Ecto neural progenitor cell (in vitro differentiated cells): ENCODE data around the gene ZNF791.
A peak's percentile ranks its signal among the peaks of the same experiment; 100 is the strongest.
"Not testable (repeated sequence)": the region's sequence is repeated elsewhere in the genome, so short reads cannot be mapped to it uniquely, and the experiment has no call there.

ENCODE experiments used
- DNase-seq: peaks from one replicate; pipeline ENCODE4 v3.0.0-alpha.2; 2018; ENCODE audit warnings: low spot score

The ZNF791 gene

GRCh38 chr19:12610540-12611360, at the start of gene ZNF791, which contains the start of gene ZNF490:
ZNF791 (plus strand) TSS chr19:12610920; CDS start chr19:12611080, 160 bp downstream.
ZNF490 (minus strand) TSS chr19:12610813; CDS start chr19:12610680, 133 bp downstream.
- DNase-seq: peak; percentile 96

DNA sequence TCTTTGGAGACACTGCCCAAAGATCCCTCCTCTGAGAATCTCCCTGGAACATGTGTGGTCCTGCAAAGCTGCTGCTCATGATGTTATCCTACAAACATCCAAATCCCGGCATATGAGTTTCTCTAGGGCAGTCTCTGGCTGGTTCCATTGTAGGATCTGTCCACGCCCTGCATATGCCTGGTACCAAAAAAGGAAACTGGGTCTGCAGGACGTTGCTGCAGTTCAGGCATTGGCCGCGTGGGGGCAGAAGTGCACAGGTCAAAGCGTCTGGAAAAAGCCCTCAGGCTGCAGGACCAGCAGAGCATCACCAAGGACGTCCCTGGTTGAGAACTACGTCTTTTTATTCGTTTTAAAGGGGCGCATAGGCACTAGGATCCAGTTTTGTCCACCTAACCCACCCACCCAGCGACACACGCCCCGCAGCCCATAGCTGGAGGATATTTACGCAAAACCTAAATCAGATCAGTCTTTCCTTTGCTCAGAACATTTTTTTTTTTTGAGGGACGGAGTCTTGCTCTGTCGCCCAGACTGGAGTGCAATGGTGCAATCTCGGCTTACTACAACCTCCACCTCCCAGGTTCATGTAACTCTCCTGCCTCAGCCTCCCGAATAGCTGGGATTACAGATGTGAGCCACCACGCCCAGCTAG, 46.6 kb upstream of the ZNF791 start:
- peak; percentile 92 for DNase-seq

- DNase-seq: not testable (repeated sequence)
Observed at GRCh38 chr19:12566380-12566779, 44.3 kb upstream of the ZNF791 start.

- DNase-seq: peak; percentile 1
Observed at GRCh38 chr19:12567951-12568350, 42.8 kb upstream of the ZNF791 start.

DNA sequence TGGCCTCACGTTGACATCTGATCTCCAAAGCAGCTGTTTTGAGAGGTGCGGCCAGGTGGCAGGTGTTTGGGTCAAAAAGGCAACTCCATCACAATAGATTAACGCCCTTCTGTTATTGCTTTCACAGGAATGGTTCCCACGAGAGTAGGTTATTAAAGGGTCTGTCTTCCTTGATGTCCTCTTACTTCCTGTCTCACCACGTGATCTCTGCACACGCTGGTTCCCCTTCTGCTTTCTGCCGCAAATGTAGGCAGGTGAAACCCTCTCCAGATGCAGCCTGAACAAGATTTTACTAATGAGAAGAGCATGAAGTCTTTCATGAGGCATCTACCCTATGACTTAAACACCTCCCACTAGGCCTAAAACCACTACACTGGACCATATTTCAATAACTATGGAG, 36.7 kb upstream of the ZNF791 start:
- peak; percentile 3 for DNase-seq

- no peak for DNase-seq
Observed at GRCh38 chr19:12578641-12579040, 32.1 kb upstream of the ZNF791 start.

GRCh38 chr19:12580180-12580694, 30.5 kb upstream of the ZNF791 start:
- DNase-seq: no peak

DNA sequence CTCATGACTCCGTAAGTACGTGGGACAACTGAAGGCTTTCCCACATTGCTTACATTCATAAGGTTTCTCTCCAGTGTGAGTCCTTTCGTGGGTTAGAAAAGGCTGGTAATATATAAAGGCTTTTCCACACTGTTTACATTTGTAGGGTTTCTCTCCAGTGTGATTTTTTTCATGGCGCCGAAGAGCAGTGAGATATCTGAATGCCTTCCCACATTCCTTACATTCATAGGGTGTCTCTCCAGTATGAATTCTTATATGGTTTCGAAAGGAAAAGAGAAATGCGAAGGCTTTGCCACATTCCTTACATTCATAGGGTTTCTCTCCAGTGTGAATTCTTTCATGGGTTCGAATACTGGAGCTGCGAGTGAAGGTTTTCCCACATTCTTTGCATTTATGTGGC, 29.6 kb upstream of the ZNF791 start:
- no peak for DNase-seq

GRCh38 chr19:12596485-12596884, 14.2 kb upstream of the ZNF791 start:
- no peak for DNase-seq

GRCh38 chr19:12596927-12597548, 13.7 kb upstream of the ZNF791 start:
- no peak for DNase-seq

GRCh38 chr19:12597594-12597993, 13.1 kb upstream of the ZNF791 start:
- no peak for DNase-seq

GRCh38 chr19:12603714-12604113, 7.0 kb upstream of the ZNF791 start:
- no peak for DNase-seq

DNA sequence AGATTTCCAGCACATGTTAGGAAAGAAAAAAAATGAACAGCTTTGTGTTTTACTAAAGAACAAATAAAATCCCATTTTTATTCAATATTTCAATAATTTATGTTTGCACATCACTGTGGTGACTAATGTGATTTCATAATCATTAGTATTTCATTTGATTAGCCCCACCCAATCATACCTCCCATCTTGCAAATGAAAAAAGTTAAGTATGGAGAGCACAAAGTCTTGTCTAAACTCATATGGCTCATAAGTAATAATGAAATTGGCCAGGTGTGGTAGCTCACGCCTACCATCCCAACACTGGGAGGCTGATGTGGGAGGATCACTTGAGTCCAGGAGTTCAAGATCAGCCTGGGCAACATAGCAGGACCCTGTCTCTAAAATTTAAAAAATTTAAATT, 3.9 kb upstream of the ZNF791 start:
- DNase-seq: no peak

DNA sequence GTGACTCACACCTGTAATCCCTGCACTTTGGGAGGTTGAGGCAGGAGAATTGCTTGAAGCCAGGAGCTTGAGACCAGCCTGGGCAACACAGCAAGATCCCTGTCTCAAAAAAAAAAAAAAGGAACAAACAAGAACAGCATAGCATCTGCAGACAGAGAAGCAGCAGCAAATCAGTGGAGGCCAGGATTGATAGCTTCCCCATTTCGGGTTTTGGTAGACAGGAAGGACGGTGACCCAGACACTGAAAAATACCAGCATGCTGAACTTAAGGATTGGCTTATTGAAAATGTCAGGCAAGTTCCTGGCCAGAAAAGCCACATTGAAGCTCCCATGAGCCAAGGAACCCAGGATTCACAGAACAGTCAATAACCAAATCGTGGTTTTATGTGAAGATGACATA, 3.1 kb upstream of the ZNF791 start:
- no peak for DNase-seq

- peak; percentile 73 for DNase-seq
Observed at GRCh38 chr19:12611361-12611699, 610 bp downstream of the ZNF791 start.

DNA sequence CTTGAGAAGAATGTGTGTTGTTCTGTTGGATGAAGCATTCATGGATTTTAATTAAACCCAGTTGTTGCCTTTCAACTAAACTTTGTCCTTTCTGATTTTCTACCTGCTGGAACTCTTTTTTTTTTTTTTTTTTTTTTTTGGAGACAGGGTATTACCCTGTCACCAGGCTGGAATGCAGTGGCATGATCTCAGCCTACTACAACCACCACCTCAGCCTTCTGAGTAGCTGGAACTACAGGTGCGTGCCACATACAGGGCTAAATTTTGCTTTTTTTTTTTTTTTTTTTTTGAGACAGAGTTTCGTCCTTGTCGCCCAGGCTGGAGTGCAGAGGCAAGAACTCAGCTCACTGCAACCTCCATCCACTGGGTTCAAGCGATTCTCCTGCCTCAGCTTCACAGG, 6.9 kb downstream of the ZNF791 start:
- no peak for DNase-seq

- DNase-seq: not testable (repeated sequence)
Observed at GRCh38 chr19:12621253-12622024, 10.7 kb downstream of the ZNF791 start.

DNA sequence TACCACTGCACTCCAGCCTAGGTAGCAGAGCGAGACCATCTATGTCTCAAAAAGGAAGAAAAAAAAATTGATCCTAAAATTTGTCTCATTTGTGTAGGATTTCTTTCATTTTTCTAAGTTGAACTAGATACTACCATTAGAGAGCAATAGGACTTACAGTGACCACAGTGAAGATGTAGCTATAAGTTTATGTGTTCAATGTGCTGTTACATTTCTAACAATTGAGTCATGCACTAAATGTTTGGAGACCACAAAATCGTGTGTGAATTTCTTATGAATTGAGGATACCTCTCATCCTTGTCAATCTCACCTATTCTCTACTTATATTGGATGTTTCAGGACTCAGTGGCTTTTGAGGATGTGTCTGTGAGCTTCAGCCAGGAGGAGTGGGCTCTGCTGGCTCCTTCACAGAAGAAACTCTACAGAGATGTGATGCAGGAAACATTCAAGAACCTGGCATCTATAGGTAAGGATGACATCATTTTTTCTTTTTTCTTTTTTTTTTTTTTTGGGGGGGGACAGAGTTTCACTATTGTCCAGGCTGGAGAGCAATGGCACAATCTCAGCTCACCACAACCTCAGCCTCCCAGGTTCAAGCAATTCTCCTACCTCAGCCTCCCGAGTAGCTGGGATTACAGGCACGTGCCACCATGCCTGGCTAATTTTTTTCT, 12.8 kb downstream of the ZNF791 start:
- DNase-seq: no peak

GRCh38 chr19:12626958-12627357, 16.2 kb downstream of the ZNF791 start:
- DNase-seq: no peak

DNA sequence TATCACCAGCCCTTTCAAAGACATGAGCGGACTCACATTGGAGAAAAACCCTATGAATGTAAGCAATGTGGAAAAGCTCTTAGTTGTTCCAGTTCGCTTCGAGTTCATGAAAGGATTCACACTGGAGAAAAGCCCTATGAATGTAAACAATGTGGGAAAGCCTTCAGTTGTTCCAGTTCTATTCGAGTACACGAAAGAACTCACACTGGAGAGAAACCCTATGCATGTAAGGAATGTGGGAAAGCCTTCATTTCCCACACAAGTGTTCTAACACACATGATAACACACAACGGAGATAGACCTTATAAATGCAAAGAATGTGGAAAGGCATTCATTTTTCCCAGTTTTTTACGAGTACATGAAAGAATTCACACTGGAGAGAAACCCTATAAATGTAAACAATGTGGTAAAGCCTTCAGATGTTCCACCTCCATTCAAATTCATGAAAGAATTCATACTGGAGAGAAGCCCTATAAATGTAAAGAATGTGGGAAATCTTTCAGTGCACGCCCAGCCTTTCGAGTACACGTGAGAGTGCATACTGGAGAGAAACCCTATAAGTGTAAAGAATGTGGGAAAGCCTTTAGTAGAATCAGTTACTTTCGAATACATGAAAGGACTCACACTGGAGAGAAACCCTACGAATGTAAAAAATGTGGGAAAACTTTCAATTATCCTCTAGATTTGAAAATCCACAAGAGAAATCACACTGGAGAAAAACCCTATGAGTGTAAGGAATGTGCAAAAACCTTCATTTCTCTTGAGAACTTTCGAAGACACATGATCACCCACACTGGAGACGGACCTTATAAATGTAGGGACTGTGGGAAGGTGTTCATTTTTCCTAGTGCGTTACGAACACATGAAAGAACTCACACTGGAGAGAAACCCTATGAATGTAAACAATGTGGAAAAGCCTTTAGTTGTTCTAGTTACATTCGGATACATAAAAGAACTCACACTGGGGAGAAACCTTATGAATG, 17.6 kb downstream of the ZNF791 start:
- DNase-seq: no peak
